ENCODE data around the gene SSBP1. TPM values are rescaled to one million over a fixed set of nuclear protein-coding genes. Genes with fewer than 3 reads are reported as not detected.

The SSBP1 gene
- total RNA-seq, 1 experiment from 2014 or later: 193 TPM

DNA sequence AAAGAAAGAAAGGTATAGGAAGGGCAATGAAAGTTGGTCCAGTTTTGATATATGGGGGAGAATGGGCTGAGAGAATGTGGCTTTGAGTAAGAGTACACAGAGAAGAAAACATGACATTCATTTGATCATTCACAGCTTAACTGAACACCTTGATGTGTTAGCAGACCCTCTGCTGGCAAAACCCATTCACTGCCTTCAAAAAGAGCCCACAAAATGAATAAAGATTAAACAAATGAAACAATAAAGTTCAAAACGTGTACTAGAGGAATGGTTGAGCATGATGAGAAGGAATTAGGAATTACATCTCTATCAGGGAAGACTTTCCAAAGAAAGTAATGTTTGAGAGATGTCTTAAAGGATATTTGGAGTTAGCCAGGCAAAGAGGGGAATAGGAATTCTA is 27.9 kb upstream of the SSBP1 start:
- Histone ChIP-seq H3K27ac (no peak overlapping the region), H3K27me3 (ENCODE audit: insufficient read depth, low read depth) (0 out of 2 replicates have a peak, but pooled peaks cover under 1% of the 10 kb centered on the region), H3K9me3 (ENCODE audit: insufficient read depth, low read depth) (no peaks in the 10 kb centered on the region), H3K9me2 (ENCODE audit: insufficient read depth) (no peaks in the 10 kb centered on the region), H2AFZ (no peak overlapping the region), H3K4me3 (no peak overlapping the region), H4K20me1 (ENCODE audit: insufficient read depth) (no peaks in the 10 kb centered on the region), H3K4me2 (no peak overlapping the region), H3K79me2 (ENCODE audit: low read depth) (no peaks in the 10 kb centered on the region), H3F3A (ENCODE audit: insufficient read depth, low read depth) (no peaks in the 10 kb centered on the region), H3K4me1 (replicated peaks; ENCODE audit: insufficient read depth) (no peaks in the 10 kb centered on the region), H3K36me3 (ENCODE audit: low read depth) (no peaks in the 10 kb centered on the region)
- CTCF ChIA-PET: no interaction called here
- intact Hi-C loops (cut with micrococcal nuclease; ENCODE audit: unreplicated experiment): no loop called here
- DNase-seq: no peak
- POLR2A ChIA-PET (ENCODE audit: unreplicated experiment): interaction anchor here (0.8 kb wide), 1 partner anchor 37 kb away, joined by 6 read pairs; no protein-coding TSS in a partner anchor
- BruUV-seq (replicated peaks): no TSS peak
- TF ChIP-seq CTCF (conservative IDR thresholded peaks at IDR 0.05) (no peak; the same call in 1 of the 2 replicates), EZH2 (IDR thresholded peaks at IDR 0.05; ENCODE audit: low read depth) (no peak)

- no peak for DNase-seq
- POLR2A ChIA-PET (ENCODE audit: unreplicated experiment): no interaction called here
These were observed 25.4 kb upstream of the SSBP1 start for GRCh38 chr7:141712603-141713255.

GRCh38 chr7:141713890-141714289 is 24.3 kb upstream of the SSBP1 start:
- no peaks in the 10 kb centered on the region for H3K9me3 ChIP-seq (ENCODE audit: insufficient read depth, low read depth)
- no peaks in the 10 kb centered on the region for H3K79me2 ChIP-seq (ENCODE audit: low read depth)
- H4K20me1 ChIP-seq (ENCODE audit: insufficient read depth): no peaks in the 10 kb centered on the region
- no peak for DNase-seq
- intact Hi-C loops (cut with micrococcal nuclease; ENCODE audit: unreplicated experiment): no loop called here
- no peak overlapping the region for H3K4me2 ChIP-seq
- peaks cover 13% of the 10 kb centered on the region; the same call in 1 of the 2 replicates for H3K27me3 ChIP-seq (ENCODE audit: insufficient read depth, low read depth)
- BruUV-seq (replicated peaks): no TSS peak
- no peak overlapping the region for H3K4me3 ChIP-seq
- TF ChIP-seq CTCF (conservative IDR thresholded peaks at IDR 0.05) (no peak), EZH2 (IDR thresholded peaks at IDR 0.05; ENCODE audit: low read depth) (no peak)
- H2AFZ ChIP-seq: no peak overlapping the region
- CTCF ChIA-PET: interaction anchor here (0.6 kb wide), 1 partner anchor 1211 kb away, joined by 9 read pairs; no protein-coding TSS in a partner anchor
- no peaks in the 10 kb centered on the region for H3F3A ChIP-seq (ENCODE audit: insufficient read depth, low read depth)
- POLR2A ChIA-PET (ENCODE audit: unreplicated experiment): no interaction called here
- H3K27ac ChIP-seq: no peak overlapping the region
- no peaks in the 10 kb centered on the region for H3K9me2 ChIP-seq (ENCODE audit: insufficient read depth)
- H3K4me1 ChIP-seq (replicated peaks; ENCODE audit: insufficient read depth): no peaks in the 10 kb centered on the region
- no peaks in the 10 kb centered on the region for H3K36me3 ChIP-seq (ENCODE audit: low read depth)

More at GRCh38 chr7:141712603-141713255, 25.4 kb upstream of the SSBP1 start:
- Histone ChIP-seq H2AFZ (no peak overlapping the region), H3K9me3 (ENCODE audit: insufficient read depth, low read depth) (no peaks in the 10 kb centered on the region), H3F3A (ENCODE audit: insufficient read depth, low read depth) (no peaks in the 10 kb centered on the region), H3K79me2 (ENCODE audit: low read depth) (no peaks in the 10 kb centered on the region), H4K20me1 (ENCODE audit: insufficient read depth) (no peaks in the 10 kb centered on the region), H3K27me3 (ENCODE audit: insufficient read depth, low read depth) (peaks cover 13% of the 10 kb centered on the region; the same call in 1 of the 2 replicates), H3K4me1 (replicated peaks; ENCODE audit: insufficient read depth) (no peaks in the 10 kb centered on the region), H3K4me2 (no peak overlapping the region), H3K27ac (no peak overlapping the region), H3K36me3 (ENCODE audit: low read depth) (no peaks in the 10 kb centered on the region), H3K4me3 (no peak overlapping the region), H3K9me2 (ENCODE audit: insufficient read depth) (no peaks in the 10 kb centered on the region)
- no peak for TF ChIP-seq EZH2 (IDR thresholded peaks at IDR 0.05; ENCODE audit: low read depth)
- no peak for TF ChIP-seq CTCF (conservative IDR thresholded peaks at IDR 0.05)
- no TSS peak for BruUV-seq (replicated peaks)
- intact Hi-C loops (cut with micrococcal nuclease; ENCODE audit: unreplicated experiment): no loop called here
- CTCF ChIA-PET: no interaction called here
